HEK293T (cell line): Measurements from ENCODE around the gene TNPO2.

ENCODE experiments used
- CTCF ChIA-PET: fragments of 350-600 bp; formaldehyde crosslinking; extraction: SDS; loops from one replicate; lab custom pipeline; 2021; ENCODE audit warnings: antibody characterized with exemption, inconsistent platforms; lab: Yijun Ruan, JAX
- POLR2A ChIA-PET: fragments of 350-600 bp; formaldehyde crosslinking; extraction: SDS; loops from one replicate; lab custom pipeline; 2020; ENCODE audit warnings: antibody characterized with exemption, inconsistent platforms; lab: Yijun Ruan, JAX
- DNase-seq: peaks from one replicate; pipeline ENCODE4 v3.0.0; 2012; ENCODE audit warnings: mixed read lengths; ENCODE audit errors: extremely low spot score
- ARNT ChIP-seq: fragments of 450-650 bp; IDR thresholded peaks from 2 replicates; pipeline ENCODE4 v1.6.1; 2017; ENCODE audit warnings: mild to moderate bottlenecking
- BHLHE40 ChIP-seq: fragments of 450-650 bp; IDR thresholded peaks from 2 replicates; pipeline ENCODE4 v1.6.1; 2016; ENCODE audit warnings: mild to moderate bottlenecking, moderate library complexity, borderline replicate concordance
- CTBP1 ChIP-seq: fragments of 450-650 bp; IDR thresholded peaks from 2 replicates; pipeline ENCODE4 v1.6.1; 2016; ENCODE audit warnings: borderline replicate concordance
- ELF4 ChIP-seq: fragments of 450-650 bp; IDR thresholded peaks from 2 replicates; pipeline ENCODE4 v1.6.1; 2017; ENCODE audit warnings: antibody characterized with exemption
- FOXA1 ChIP-seq: fragments of 450-650 bp; IDR thresholded peaks from 2 replicates; pipeline ENCODE4 v1.6.1; 2016; ENCODE audit warnings: mild to moderate bottlenecking
- FOXK2 ChIP-seq: fragments of 450-650 bp; IDR thresholded peaks from 2 replicates; pipeline ENCODE4 v1.6.1; 2016; ENCODE audit warnings: mild to moderate bottlenecking
- FOXM1 ChIP-seq: fragments of 450-650 bp; IDR thresholded peaks from 2 replicates; pipeline ENCODE4 v1.6.1; 2017; ENCODE audit warnings: mild to moderate bottlenecking, borderline replicate concordance
- HDGF ChIP-seq: fragments of 450-650 bp; IDR thresholded peaks from 2 replicates; pipeline ENCODE4 v1.6.1; 2017; ENCODE audit warnings: antibody characterized with exemption, borderline replicate concordance
- L3MBTL2 ChIP-seq: fragments of 450-650 bp; conservative IDR thresholded peaks from 2 replicates; pipeline ENCODE4 v1.6.1; 2016; ENCODE audit warnings: mild to moderate bottlenecking
- LEF1 ChIP-seq: fragments of 450-650 bp; IDR thresholded peaks from 2 replicates; pipeline ENCODE4 v1.6.1; 2017; ENCODE audit warnings: mild to moderate bottlenecking, borderline replicate concordance
- NFRKB ChIP-seq: fragments of 450-650 bp; IDR thresholded peaks from 2 replicates; pipeline ENCODE4 v1.6.1; 2016; ENCODE audit warnings: mild to moderate bottlenecking, moderate library complexity
- SP1 ChIP-seq: fragments of 450-650 bp; IDR thresholded peaks from 2 replicates; pipeline ENCODE4 v1.6.1; 2017
- SUZ12 ChIP-seq: fragments of 450-650 bp; IDR thresholded peaks from 2 replicates; pipeline ENCODE4 v1.6.1; 2016; ENCODE audit warnings: mild to moderate bottlenecking
- TARDBP ChIP-seq: fragments of 450-650 bp; IDR thresholded peaks from 2 replicates; pipeline ENCODE4 v1.6.1; 2016
- ZNF384 ChIP-seq: fragments of 450-650 bp; IDR thresholded peaks from 2 replicates; pipeline ENCODE4 v1.6.1; 2016
- TF ChIP-seq, protein P1 (sequence below): fragments of 450-650 bp; IDR thresholded peaks from 2 replicates; pipeline ENCODE4 v1.6.1; 2016

TNPO2 gene

GRCh38 chr19:12656899-12657571 is 66.7 kb downstream of the TNPO2 start:
- peak; percentile 47 for DNase-seq
- CTCF ChIA-PET, result no interaction called here
- POLR2A ChIA-PET, result no interaction called here
- TF ChIP-seq BHLHE40, result no peak
- TF ChIP-seq HDGF, result no peak
- TF ChIP-seq ZNF384, result no peak
- TF ChIP-seq SUZ12, result no peak
- TF ChIP-seq, protein P1, sequence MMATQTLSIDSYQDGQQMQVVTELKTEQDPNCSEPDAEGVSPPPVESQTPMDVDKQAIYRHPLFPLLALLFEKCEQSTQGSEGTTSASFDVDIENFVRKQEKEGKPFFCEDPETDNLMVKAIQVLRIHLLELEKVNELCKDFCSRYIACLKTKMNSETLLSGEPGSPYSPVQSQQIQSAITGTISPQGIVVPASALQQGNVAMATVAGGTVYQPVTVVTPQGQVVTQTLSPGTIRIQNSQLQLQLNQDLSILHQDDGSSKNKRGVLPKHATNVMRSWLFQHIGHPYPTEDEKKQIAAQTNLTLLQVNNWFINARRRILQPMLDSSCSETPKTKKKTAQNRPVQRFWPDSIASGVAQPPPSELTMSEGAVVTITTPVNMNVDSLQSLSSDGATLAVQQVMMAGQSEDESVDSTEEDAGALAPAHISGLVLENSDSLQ, result no peak
- TF ChIP-seq SP1, result no peak
- no peak for TF ChIP-seq L3MBTL2
- no peak for TF ChIP-seq ARNT
- TF ChIP-seq NFRKB, result no peak
- TF ChIP-seq ELF4, result no peak
- no peak for TF ChIP-seq FOXA1
- no peak for TF ChIP-seq FOXM1
- no peak for TF ChIP-seq FOXK2

- ChIA-PET CTCF (no interaction called here), POLR2A (interaction anchor here (1.2 kb wide), 1 partner anchor 11 kb away, joined by 4 read pairs; the partner anchor contains the start of genes MAN2B1 and WDR83)
- no peak for TF ChIP-seq ZNF384
- no peak for TF ChIP-seq HDGF
- TF ChIP-seq CTBP1, result no peak
- TF ChIP-seq NFRKB, result no peak
- no peak for TF ChIP-seq SP1
- TF ChIP-seq L3MBTL2, result no peak
- no peak for TF ChIP-seq FOXA1
- no peak for TF ChIP-seq BHLHE40
- no peak for TF ChIP-seq FOXK2
- no peak for DNase-seq
Measured at GRCh38 chr19:12655546-12655945, 68.2 kb downstream of the TNPO2 start.

- POLR2A ChIA-PET, result no interaction called here
- no peak for DNase-seq
- CTCF ChIA-PET, result no interaction called here
- TF ChIP-seq L3MBTL2 (no peak), CTBP1 (no peak), NFRKB (no peak), ZNF384 (no peak), HDGF (no peak), SUZ12 (no peak), TARDBP (no peak), ARNT (no peak), FOXA1 (no peak)
- TF ChIP-seq, protein P1, result no peak
Measured at GRCh38 chr19:12652219-12652618, 71.5 kb downstream of the TNPO2 start.

GRCh38 chr19:12649941-12650340 is 73.8 kb downstream of the TNPO2 start:
- DNase-seq, result no peak
- ChIA-PET POLR2A (interaction anchor here (1.6 kb wide), 1 partner anchor 9 kb away, joined by 4 read pairs; no protein-coding TSS in a partner anchor), CTCF (no interaction called here)
- no peak for TF ChIP-seq FOXA1
- TF ChIP-seq HDGF, result no peak
- TF ChIP-seq ZNF384, result no peak
- no peak for TF ChIP-seq FOXK2
- no peak for TF ChIP-seq FOXM1
- TF ChIP-seq, protein P1, result no peak
- TF ChIP-seq CTBP1, result no peak
- no peak for TF ChIP-seq NFRKB
- TF ChIP-seq SUZ12, result no peak
- no peak for TF ChIP-seq L3MBTL2
- no peak for TF ChIP-seq LEF1
- no peak for TF ChIP-seq TARDBP
- no peak for TF ChIP-seq SP1
- no peak for TF ChIP-seq BHLHE40
